HT1080 (cell line): ENCODE measurements around the gene GLRB. TPM values are rescaled to one million over a fixed set of nuclear protein-coding genes. Genes with fewer than 3 reads are reported as not detected.

Source experiments
- small RNA-seq: library from RNA; depleted of rRNA; stranded (forward); fragments of <200 nt; gene quantifications from one replicate; pipeline ENCODE3, GENCODE V24; 2014
- total RNA-seq: library from RNA; depleted of rRNA; stranded (reverse); fragments of >200 nt; shearing (Covaris generic); gene quantifications from 2 replicates; pipeline ENCODE4 v1.2.3, GENCODE V29; 2014; rRNA removed

GLRB gene
- total RNA-seq, 1 experiment from 2014 or later = 14.6 TPM

Small RNA genes lying within 50 kb of the gene (small RNA-seq; reads per million reads assigned to genes)
- gene RF00019 (not detected), gene RNU6-582P (not detected)

Other genes starting within 250 kb of the GLRB start
- 46.5 and 52.3 TPM in 2 replicates for gene PDGFC, start 104.4 kb upstream of the GLRB start, total RNA-seq
- gene GRIA2, start 144.6 kb downstream of the GLRB start, total RNA-seq = not detected in 2 replicates